ENCODE results near the gene TMCC2. TPM values are rescaled to one million over a fixed set of nuclear protein-coding genes. Genes with fewer than 3 reads are reported as not detected.
A peak's percentile ranks its signal among the peaks of the same experiment; 100 is the strongest.

TMCC2 gene
- total RNA-seq, 4 donors from 2014 or later: 0.80 to 1.2 (median 1.1) TPM; not detected in 1

- in situ Hi-C loops (cut with MboI; ENCODE audit: low pct_ligation_motif_present in 1 of 4, low pct_unique_long_range_greater_than_20kb in 1 of 4, low sequenced_read_pairs in 3 of 4) (loop anchor here in 2 of 4 donors (5.0 to 10.0 kb wide), 2 partner anchors 54 to 56 kb away; partner anchors contain the start of gene NUAK2 (in 1 of the 2)), intact Hi-C loops (cut with DNase I; ENCODE audit: low total_unique reads) (no loop called here)
- WGBS, 2 donors (ENCODE audit: low coverage in 1 of 2): 94% methylated on average over 8 of the region's 8 CpGs; no CpG with 5 or more reads in 1 of the 2 donors
- Histone ChIP-seq H3K27me3 (no peaks in the 10 kb centered on the region), H3K27ac (no peak overlapping the region), H3K9me3 (no peaks in the 10 kb centered on the region), H3K4me1 (peaks cover 0 to 42% (median 18%) of the 10 kb centered on the region in 4 donors), H3K36me3 (no peaks in the 10 kb centered on the region), H3K4me3 (no peak overlapping the region)
- TF ChIP-seq EP300 (IDR thresholded peaks at IDR 0.05; ENCODE audit: low read depth): no peak
- no peak for TF ChIP-seq POLR2A (IDR thresholded peaks at IDR 0.05)
- no peak for TF ChIP-seq CTCF (IDR thresholded peaks at IDR 0.05)
- TF ChIP-seq POLR2AphosphoS5 (IDR thresholded peaks at IDR 0.05): no peak
- DNase-seq: no peak
These were observed 43.5 kb downstream of the TMCC2 start for GRCh38 chr1:205271277-205271676.

- Histone ChIP-seq H3K9me3 (no peaks in the 10 kb centered on the region), H3K4me3 (no peak overlapping the region), H3K4me1 (peaks cover 0 to 37% (median 18%) of the 10 kb centered on the region in 4 donors), H3K27ac (no peak overlapping the region), H3K27me3 (no peaks in the 10 kb centered on the region), H3K36me3 (no peaks in the 10 kb centered on the region)
- in situ Hi-C loops (cut with MboI; ENCODE audit: low pct_ligation_motif_present in 1 of 4, low pct_unique_long_range_greater_than_20kb in 1 of 4, low sequenced_read_pairs in 3 of 4) (loop anchor here in 2 of 4 donors (5.0 to 10.0 kb wide), 2 partner anchors 53 to 56 kb away; partner anchors contain the start of gene NUAK2 (in 1 of the 2)), intact Hi-C loops (cut with DNase I; ENCODE audit: low total_unique reads) (no loop called here)
- no peak for DNase-seq
- no peak for TF ChIP-seq EP300 (IDR thresholded peaks at IDR 0.05; ENCODE audit: low read depth)
- TF ChIP-seq CTCF (IDR thresholded peaks at IDR 0.05): no peak
- TF ChIP-seq POLR2AphosphoS5 (IDR thresholded peaks at IDR 0.05): no peak
- TF ChIP-seq POLR2A (IDR thresholded peaks at IDR 0.05): no peak
- 89% methylated on average over 18 of the region's 18 CpGs; no CpG with 5 or more reads in 1 of the 2 donors for WGBS, 2 donors (ENCODE audit: low coverage in 1 of 2)
These were observed 44.0 kb downstream of the TMCC2 start for GRCh38 chr1:205271745-205272144.

- no peak for DNase-seq
- no peak for TF ChIP-seq EP300 (IDR thresholded peaks at IDR 0.05; ENCODE audit: low read depth)
- TF ChIP-seq CTCF (IDR thresholded peaks at IDR 0.05): no peak
- TF ChIP-seq POLR2AphosphoS5 (IDR thresholded peaks at IDR 0.05): no peak
- no peak for TF ChIP-seq POLR2A (IDR thresholded peaks at IDR 0.05)
- Histone ChIP-seq H3K36me3 (no peaks in the 10 kb centered on the region), H3K4me1 (peaks cover 0 to 31% (median 18%) of the 10 kb centered on the region in 4 donors), H3K4me3 (no peak overlapping the region), H3K27ac (no peak overlapping the region), H3K9me3 (no peaks in the 10 kb centered on the region), H3K27me3 (no peaks in the 10 kb centered on the region)
- intact Hi-C loops (cut with DNase I; ENCODE audit: low total_unique reads) (no loop called here), in situ Hi-C loops (cut with MboI; ENCODE audit: low pct_ligation_motif_present in 1 of 4, low pct_unique_long_range_greater_than_20kb in 1 of 4, low sequenced_read_pairs in 3 of 4) (loop anchor here in 2 of 4 donors (5.0 to 10.0 kb wide), 2 partner anchors 52 to 55 kb away; partner anchors contain the start of gene NUAK2 (in 1 of the 2))
- WGBS, 2 donors (ENCODE audit: low coverage in 1 of 2): 80% methylated on average over 3 of the region's 3 CpGs; no CpG with 5 or more reads in 1 of the 2 donors
These were observed 44.8 kb downstream of the TMCC2 start for GRCh38 chr1:205272536-205272935.

GRCh38 chr1:205273551-205273982, 45.8 kb downstream of the TMCC2 start:
- Histone ChIP-seq H3K36me3 (no peaks in the 10 kb centered on the region), H3K27me3 (no peaks in the 10 kb centered on the region), H3K9me3 (no peaks in the 10 kb centered on the region), H3K27ac (peak overlapping the region in 3 of 4 donors; percentile 10 to 53 (median 11)), H3K4me1 (peaks cover 0 to 28% (median 18%) of the 10 kb centered on the region in 4 donors), H3K4me3 (no peak overlapping the region)
- in situ Hi-C loops (cut with MboI; ENCODE audit: low pct_ligation_motif_present in 1 of 4, low pct_unique_long_range_greater_than_20kb in 1 of 4, low sequenced_read_pairs in 3 of 4): loop anchor here in 2 of 4 donors (5.0 to 10.0 kb wide), 2 partner anchors 51 to 54 kb away; partner anchors contain the start of gene NUAK2 (in 1 of the 2)
- peak; percentile 92 for DNase-seq
- peak; percentile 96 to 99 (median 98) for TF ChIP-seq CTCF (IDR thresholded peaks at IDR 0.05)
- TF ChIP-seq POLR2AphosphoS5 (IDR thresholded peaks at IDR 0.05): peak in 1 of 3 donors; percentile 5
- TF ChIP-seq EP300 (IDR thresholded peaks at IDR 0.05; ENCODE audit: low read depth): no peak
- intact Hi-C loops (cut with DNase I; ENCODE audit: low total_unique reads): loop anchor here (1.0 kb wide), 1 partner anchor 52 kb away; no protein-coding TSS in a partner anchor
- 4% methylated on average over 7 of the region's 7 CpGs; no CpG with 5 or more reads in 1 of the 2 donors for WGBS, 2 donors (ENCODE audit: low coverage in 1 of 2)

Data from transverse colon (tissue), 4 donors.